Measurements from ENCODE around the gene GSX1.

The GSX1 gene

DNA sequence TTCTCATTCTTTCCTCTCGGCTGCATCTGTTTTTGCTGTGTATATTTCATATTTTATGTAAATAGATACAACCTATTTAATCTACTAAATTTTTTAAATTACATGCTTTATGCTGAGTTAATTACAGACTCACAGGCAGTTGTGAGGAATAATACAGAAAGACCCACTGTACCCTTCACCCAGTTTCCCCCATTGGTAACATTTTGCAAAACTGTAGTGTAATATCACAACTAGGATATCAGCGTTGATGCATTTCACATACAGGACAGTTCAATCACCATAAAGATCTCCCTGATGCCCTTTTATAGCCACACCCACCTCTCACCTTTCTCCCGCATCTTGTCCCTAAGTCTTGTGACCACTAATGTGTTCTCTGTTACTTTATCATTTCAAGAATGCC is 43.5 kb downstream of the GSX1 start:
- DNase-seq: no peak

DNA sequence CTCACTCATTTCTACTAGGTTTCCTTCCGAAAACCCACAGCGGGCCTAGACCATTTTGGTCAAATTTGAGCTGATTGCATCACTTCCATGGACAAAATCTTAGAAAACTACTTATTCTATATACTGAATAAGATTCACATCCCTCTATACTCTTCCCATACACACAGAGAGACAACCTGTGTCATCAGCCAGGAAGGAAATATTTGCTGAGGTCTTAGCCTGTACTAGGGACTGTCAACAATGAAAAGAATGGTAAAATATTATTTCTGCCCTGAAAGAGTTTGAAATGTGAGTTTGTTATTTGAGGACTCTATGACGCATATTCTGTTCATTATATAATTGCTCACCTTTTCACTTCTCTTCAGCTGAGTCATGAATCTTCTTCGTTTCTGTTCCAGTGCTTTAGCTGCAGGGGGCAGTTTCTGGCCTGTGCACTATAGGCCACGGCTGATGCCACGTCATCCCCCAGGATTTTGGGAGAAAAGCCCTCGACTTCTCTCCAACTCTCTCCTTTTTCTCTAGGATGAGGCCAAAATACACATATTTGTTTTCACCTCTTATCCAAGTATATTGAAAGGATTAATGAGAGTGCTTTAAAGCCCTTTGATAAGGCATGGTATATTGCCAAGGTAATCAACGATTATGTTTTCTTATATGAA is 47.7 kb downstream of the GSX1 start:
- no peak for DNase-seq

DNA sequence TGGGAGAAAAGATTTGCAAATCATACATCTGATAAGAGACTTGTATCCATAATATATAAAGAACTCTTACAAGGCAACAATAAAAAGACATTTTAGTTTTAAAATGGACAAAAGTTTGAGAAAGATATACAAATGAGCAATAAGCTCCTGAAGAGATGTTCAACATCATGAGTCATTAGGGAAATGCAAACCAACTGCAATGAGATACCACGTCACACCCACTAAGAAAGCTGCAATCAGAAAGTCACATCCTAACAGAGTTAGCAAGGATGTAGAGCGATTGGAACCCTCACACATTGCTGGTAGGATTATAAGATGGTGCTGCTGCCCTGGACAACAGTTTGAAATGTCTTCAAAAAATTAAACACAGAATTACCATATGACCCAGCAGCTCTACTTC is 50.3 kb downstream of the GSX1 start:
- no peak for DNase-seq

Measured in NCI-H69 (cell line).